HepG2 (cell line): ENCODE measurements around the gene TKTL1. TPM values are rescaled to one million over a fixed set of nuclear protein-coding genes. Genes with fewer than 3 reads are reported as not detected.

Experiments used
- ATAC-seq: fragments of 200-7000 bp; cut with Tn5 transposase; 3 replicates; pipeline ENCODE4 v1.9.1; 2020; ENCODE audit warnings: mild to moderate bottlenecking, moderate library complexity
- BruUV-seq: library from RNA; stranded (reverse); fragments of 400-500 nt; replicated peaks from 2 replicates; lab custom pipeline; 2021; lab: Mats Ljungman, UMichigan
- CTCF ChIA-PET: fragments of 300-600 bp; formaldehyde crosslinking; extraction: SDS; loops from one replicate; lab custom pipeline; 2021; ENCODE audit warnings: low total read pairs, inconsistent platforms, low intra/inter-chr PET ratio; lab: Yijun Ruan, JAX
- POLR2A ChIA-PET: fragments of 350-600 bp; sonication (Branson Sonifier 250); formaldehyde crosslinking; loops from one replicate; lab custom pipeline; 2020; ENCODE audit warnings: antibody characterized with exemption, inconsistent platforms; lab: Yijun Ruan, JAX
- DNase-seq: peaks from one replicate; pipeline ENCODE4 v3.0.0-alpha.2; 2015; ENCODE audit warnings: low spot score
- FAIRE-seq: peaks from 3 replicates; lab custom pipeline; 2011; peaks lifted over from hg19 to GRCh38; lab: Jason Lieb, UNC
- H2AFZ ChIP-seq: one replicate; pipeline ENCODE4 v1.6.1; 2011; ENCODE audit warnings: low read length, inconsistent platforms
- H3K27ac ChIP-seq: fragments of 300-600 bp; 3 replicates; pipeline ENCODE4 v1.8.0; 2011; ENCODE audit warnings: mixed run types, mild to moderate bottlenecking, mixed read lengths, low read length, inconsistent platforms; ENCODE audit not compliant: insufficient read depth; ENCODE audit errors: extremely low read length
- H3K27me3 ChIP-seq, 2 experiments: fragments of 200-600 bp in 1 of 2; 2 replicates in 1 of 2; 3 replicates in 1 of 2; pipeline versions ENCODE4 v1.6.0 to v1.8.0; 2011; ENCODE audit warnings: low read length in 2 of 2, mild to moderate bottlenecking in 2 of 2, moderate library complexity in 2 of 2, inconsistent platforms in 1 of 2; ENCODE audit not compliant: insufficient read depth in 2 of 2, control insufficient read depth in 1 of 2
- H3K36me3 ChIP-seq, 2 experiments: fragments of 200-600 bp in 1 of 2; replicated peaks in 1 of 2; 2 replicates in 1 of 2; 3 replicates in 1 of 2; pipeline versions ENCODE4 v1.5.1 to v1.8.0; 2011; ENCODE audit warnings: low read length in 2 of 2, inconsistent platforms in 1 of 2; ENCODE audit not compliant: insufficient read depth in 2 of 2, control insufficient read depth in 1 of 2
- H3K4me1 ChIP-seq: 2 replicates; pipeline ENCODE4 v1.5.1; 2012; ENCODE audit warnings: low read length, inconsistent platforms; ENCODE audit not compliant: insufficient read depth
- H3K4me2 ChIP-seq: 2 replicates; pipeline ENCODE4 v1.6.0; 2011; ENCODE audit warnings: low read depth, low read length, inconsistent platforms
- H3K4me3 ChIP-seq, 3 experiments: fragments of 200-600 bp in 1 of 3; sonication (generic), shearing (Covaris generic) in 1 of 3; replicated peaks in 1 of 3; 2 replicates each; pipeline ENCODE4 v1.5.1; 2011 to 2016; ENCODE audit warnings: low read length in 3 of 3, inconsistent platforms in 2 of 3, low read depth in 2 of 3, mild to moderate bottlenecking in 2 of 3, control low read depth in 1 of 3, mixed read lengths in 1 of 3; ENCODE audit not compliant: insufficient read depth in 1 of 3
- H3K79me2 ChIP-seq: one replicate; pipeline ENCODE4 v1.6.1; 2011; ENCODE audit warnings: low read length, inconsistent platforms; ENCODE audit not compliant: insufficient read depth
- H3K9ac ChIP-seq: 2 replicates; pipeline ENCODE4 v1.6.0; 2011; ENCODE audit warnings: mild to moderate bottlenecking, low read depth, low read length, inconsistent platforms; ENCODE audit not compliant: insufficient read depth
- H3K9me3 ChIP-seq: 2 replicates; pipeline ENCODE4 v1.5.1; 2012; ENCODE audit warnings: mild to moderate bottlenecking, low read length
- H4K20me1 ChIP-seq: 2 replicates; pipeline ENCODE4 v1.6.0; 2011; ENCODE audit warnings: inconsistent platforms, mild to moderate bottlenecking, low read length, moderate library complexity; ENCODE audit not compliant: insufficient read depth
- ARHGAP35 ChIP-seq: sonication (generic); formaldehyde crosslinking; IDR thresholded peaks from 2 replicates; pipeline ENCODE4 v1.9.0; 2022; ENCODE audit warnings: mild to moderate bottlenecking, inconsistent platforms, moderate library complexity, missing genetic modification reagents, borderline replicate concordance
- HNRNPL ChIP-seq: fragments of 200-400 bp; formaldehyde crosslinking; IDR thresholded peaks from 2 replicates; pipeline ENCODE4 v1.6.1; 2017; ENCODE audit warnings: mild to moderate bottlenecking, low read depth, low read length
- MTA1 ChIP-seq: sonication (generic); formaldehyde crosslinking; IDR thresholded peaks from 2 replicates; pipeline ENCODE4 v1.4.0; 2020; ENCODE audit warnings: missing genetic modification reagents, mild to moderate bottlenecking, borderline replicate concordance
- POGZ ChIP-seq: sonication (generic); formaldehyde crosslinking; IDR thresholded peaks from 2 replicates; pipeline ENCODE4 v1.4.0; 2020; ENCODE audit warnings: mild to moderate bottlenecking, missing genetic modification reagents
- RCOR2 ChIP-seq: IDR thresholded peaks from 2 replicates; pipeline ENCODE4 v1.6.1; 2016; ENCODE audit warnings: missing biosample characterization, missing genetic modification reagents
- SAP130 ChIP-seq: IDR thresholded peaks from 2 replicates; pipeline ENCODE4 v1.6.1; 2016; ENCODE audit warnings: low read depth
- SRF ChIP-seq: IDR thresholded peaks from 2 replicates; pipeline ENCODE4 v1.6.1; 2011; ENCODE audit warnings: mild to moderate bottlenecking, low read depth, low read length, moderate library complexity
- STAG1 ChIP-seq: sonication (generic); formaldehyde crosslinking; IDR thresholded peaks from 2 replicates; pipeline ENCODE4 v1.4.0; 2020; ENCODE audit warnings: missing genetic modification reagents
- ZMAT3 ChIP-seq: sonication (generic); formaldehyde crosslinking; conservative IDR thresholded peaks from 2 replicates; pipeline ENCODE4 v1.7.0; 2021; ENCODE audit warnings: missing genetic modification reagents
- ZNF530 ChIP-seq: sonication (generic); formaldehyde crosslinking; IDR thresholded peaks from 2 replicates; pipeline ENCODE4 v1.5.0; 2020; ENCODE audit warnings: low read depth, mild to moderate bottlenecking, missing genetic modification reagents
- ZNF691 ChIP-seq: sonication (generic); formaldehyde crosslinking; IDR thresholded peaks from 2 replicates; pipeline ENCODE4 v1.4.0; 2020; ENCODE audit warnings: missing genetic modification reagents, low read depth, mild to moderate bottlenecking, borderline replicate concordance
- ZNF770 ChIP-seq: sonication (generic); formaldehyde crosslinking; IDR thresholded peaks from 2 replicates; pipeline ENCODE4 v1.5.0; 2020; ENCODE audit warnings: mild to moderate bottlenecking, missing genetic modification reagents
- ZNF775 ChIP-seq: sonication (generic); formaldehyde crosslinking; IDR thresholded peaks from 2 replicates; pipeline ENCODE4 v1.4.0; 2020; ENCODE audit warnings: missing genetic modification reagents, mild to moderate bottlenecking, moderate library complexity, borderline replicate concordance
- ZNF781 ChIP-seq: sonication (generic); formaldehyde crosslinking; IDR thresholded peaks from 2 replicates; pipeline ENCODE4 v1.5.1; 2020; ENCODE audit warnings: borderline replicate concordance, mild to moderate bottlenecking, missing genetic modification reagents; ENCODE audit errors: not compliant biosample characterization
- ZNF788 ChIP-seq: sonication (generic); formaldehyde crosslinking; IDR thresholded peaks from 2 replicates; pipeline ENCODE4 v1.5.0; 2020; ENCODE audit warnings: mild to moderate bottlenecking, missing genetic modification reagents, borderline replicate concordance
- WGBS: methylation state at CpG from one replicate; pipeline ENCODE4 v1.1.6; 2017; ENCODE audit warnings: low lambda C conversion rate; 5-methylcytosine and 5-hydroxymethylcytosine counted together
- in situ Hi-C: cut with HindIII; loops from 2 replicates; pipeline ENCODE4 v1.10.0; 2017; ENCODE audit warnings: low pct_unique_long_range_greater_than_20kb; ENCODE audit not compliant: extremely low pct_ligation_motif_present
- intact Hi-C: fragments of 100-400 bp; cut with micrococcal nuclease; formaldehyde crosslinking; loops from one replicate; pipeline ENCODE4 v1.10.0; 2022; ENCODE audit not compliant: unreplicated experiment
- polyA plus RNA-seq, 8 experiments: library from polyadenylated mRNA; depleted of rRNA in 3 of 8; stranded (reverse) in 7 of 8; unstranded in 1 of 8; fragments of >200 nt; fragmentation: Illumina TruSeq in 4 of 8; extraction: Trizol in 4 of 8; gene quantifications; 2 replicates each; pipeline versions ENCODE4 v1.2.1 to v1.2.3, GENCODE V29; 2011 to 2016; ENCODE audit warnings: low read depth in 4 of 8, missing spikeins in 1 of 8, mixed read lengths in 1 of 8; ENCODE audit not compliant: insufficient read depth in 1 of 8
- total RNA-seq, 5 experiments: library from RNA; depleted of rRNA; stranded (reverse); fragments of >200 nt; fragmentation: Illumina TruSeq; extraction: Trizol; gene quantifications; 2 replicates each; pipeline ENCODE4 v1.2.3, GENCODE V29; 2016; ENCODE audit warnings: low read depth in 1 of 5
- TF ChIP-seq, protein P1 (sequence below): IDR thresholded peaks from 2 replicates; pipeline ENCODE4 v1.6.1; 2018; ENCODE audit warnings: missing genetic modification reagents, mild to moderate bottlenecking, missing compliant biosample characterization
- TF ChIP-seq, protein P2 (sequence below): sonication (generic); IDR thresholded peaks from 2 replicates; pipeline ENCODE4 v1.6.1; 2016; ENCODE audit warnings: low read depth, borderline replicate concordance

Gene TKTL1
- total and polyA plus RNA-seq, 2 of the 13 experiments (the other 11 are each of a cell fraction or from before 2014, with no cell fraction given), result not detected

GRCh38 chrX:154373340-154374306, 78.0 kb downstream of the TKTL1 start:
- Histone ChIP-seq H3K36me3 (no peaks in the 10 kb centered on the region), H3K4me3 (peak overlapping the region; percentile 34 to 68 (median 50)), H3K4me1 (peaks cover 46% of the 10 kb centered on the region), H3K9ac (no peak overlapping the region), H3K9me3 (no peaks in the 10 kb centered on the region), H2AFZ (no peak overlapping the region), H3K27ac (no peak overlapping the region), H4K20me1 (peaks cover 3% of the 10 kb centered on the region; the same call in 1 of the 2 replicates), H3K4me2 (peak overlapping the region; percentile 82), H3K79me2 (peaks cover 16% of the 10 kb centered on the region), H3K27me3 (no peaks in the 10 kb centered on the region)
- DNase-seq (peak; percentile 59), ATAC-seq (peak; percentile 43), FAIRE-seq (peak; percentile 80)
- CTCF ChIA-PET, result interaction anchor here (3.0 kb wide), 1 partner anchor 162 kb away, joined by 55 read pairs; no protein-coding TSS in a partner anchor
- in situ Hi-C loops, result no loop called here
- no TSS peak for BruUV-seq
- POLR2A ChIA-PET, result interaction anchor here (0.8 to 2.7 kb wide), 9 partner anchors 8 to 168 kb away, joined by 3 to 16 read pairs (median 4); partner anchors contain the start of genes FAM3A, RPL10 and SLC10A3
- intact Hi-C loops, result loop anchor here (1.0 kb wide), 2 partner anchors 15 to 162 kb away; no protein-coding TSS in a partner anchor
- WGBS, result 0% methylated on average over 1 of the region's 23 CpGs
- TF ChIP-seq SAP130 (CRISPR knock-in tag), result 0 out of 2 replicates have a peak, but pooled peaks have one; percentile 13
- no peak for TF ChIP-seq ZNF781 (CRISPR knock-in tag)
- no peak for TF ChIP-seq RCOR2
- no peak for TF ChIP-seq ZNF530 (CRISPR knock-in tag)
- TF ChIP-seq STAG1 (CRISPR knock-in tag), result 0 out of 2 replicates have a peak, but pooled peaks have one; percentile 17
- TF ChIP-seq, protein P1, sequence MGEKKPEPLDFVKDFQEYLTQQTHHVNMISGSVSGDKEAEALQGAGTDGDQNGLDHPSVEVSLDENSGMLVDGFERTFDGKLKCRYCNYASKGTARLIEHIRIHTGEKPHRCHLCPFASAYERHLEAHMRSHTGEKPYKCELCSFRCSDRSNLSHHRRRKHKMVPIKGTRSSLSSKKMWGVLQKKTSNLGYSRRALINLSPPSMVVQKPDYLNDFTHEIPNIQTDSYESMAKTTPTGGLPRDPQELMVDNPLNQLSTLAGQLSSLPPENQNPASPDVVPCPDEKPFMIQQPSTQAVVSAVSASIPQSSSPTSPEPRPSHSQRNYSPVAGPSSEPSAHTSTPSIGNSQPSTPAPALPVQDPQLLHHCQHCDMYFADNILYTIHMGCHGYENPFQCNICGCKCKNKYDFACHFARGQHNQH (CRISPR knock-in tag), result no peak
- TF ChIP-seq ZNF770 (CRISPR knock-in tag), result 0 out of 2 replicates have a peak, but pooled peaks have one; percentile 6
- TF ChIP-seq HNRNPL, result peak; percentile 91
- no peak for TF ChIP-seq ZMAT3 (CRISPR knock-in tag)
- TF ChIP-seq SRF, result peak; percentile 67; the same call in 1 of the 2 replicates
- TF ChIP-seq, protein P2, sequence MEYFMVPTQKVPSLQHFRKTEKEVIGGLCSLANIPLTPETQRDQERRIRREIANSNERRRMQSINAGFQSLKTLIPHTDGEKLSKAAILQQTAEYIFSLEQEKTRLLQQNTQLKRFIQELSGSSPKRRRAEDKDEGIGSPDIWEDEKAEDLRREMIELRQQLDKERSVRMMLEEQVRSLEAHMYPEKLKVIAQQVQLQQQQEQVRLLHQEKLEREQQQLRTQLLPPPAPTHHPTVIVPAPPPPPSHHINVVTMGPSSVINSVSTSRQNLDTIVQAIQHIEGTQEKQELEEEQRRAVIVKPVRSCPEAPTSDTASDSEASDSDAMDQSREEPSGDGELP, result peak; percentile 24; the same call in 1 of the 2 replicates
- TF ChIP-seq POGZ (CRISPR knock-in tag), result no peak
- no peak for TF ChIP-seq MTA1
- no peak for TF ChIP-seq ZNF788 (CRISPR knock-in tag)
- no peak for TF ChIP-seq ARHGAP35 (CRISPR knock-in tag)
- TF ChIP-seq ZNF775 (CRISPR knock-in tag), result no peak
- no peak for TF ChIP-seq ZNF691 (CRISPR knock-in tag)
